ENCODE results near the gene RAB11FIP4.
"Not testable (repeated sequence)": the region's sequence is repeated elsewhere in the genome, so short reads cannot be mapped to it uniquely, and the experiment has no call there.

Gene RAB11FIP4, protein sequence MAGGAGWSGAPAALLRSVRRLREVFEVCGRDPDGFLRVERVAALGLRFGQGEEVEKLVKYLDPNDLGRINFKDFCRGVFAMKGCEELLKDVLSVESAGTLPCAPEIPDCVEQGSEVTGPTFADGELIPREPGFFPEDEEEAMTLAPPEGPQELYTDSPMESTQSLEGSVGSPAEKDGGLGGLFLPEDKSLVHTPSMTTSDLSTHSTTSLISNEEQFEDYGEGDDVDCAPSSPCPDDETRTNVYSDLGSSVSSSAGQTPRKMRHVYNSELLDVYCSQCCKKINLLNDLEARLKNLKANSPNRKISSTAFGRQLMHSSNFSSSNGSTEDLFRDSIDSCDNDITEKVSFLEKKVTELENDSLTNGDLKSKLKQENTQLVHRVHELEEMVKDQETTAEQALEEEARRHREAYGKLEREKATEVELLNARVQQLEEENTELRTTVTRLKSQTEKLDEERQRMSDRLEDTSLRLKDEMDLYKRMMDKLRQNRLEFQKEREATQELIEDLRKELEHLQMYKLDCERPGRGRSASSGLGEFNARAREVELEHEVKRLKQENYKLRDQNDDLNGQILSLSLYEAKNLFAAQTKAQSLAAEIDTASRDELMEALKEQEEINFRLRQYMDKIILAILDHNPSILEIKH
- 110 to 128 (median 115) reads per million in 3 donors for total RNA-seq

GRCh38 chr17:31391496-31391949, at the start of gene RAB11FIP4:
RAB11FIP4 (plus strand) TSS chr17:31391675; CDS start chr17:31391853, 178 bp downstream.
- H3K4me1 ChIP-seq (ENCODE audit: control insufficient read depth, insufficient read depth, low read length, poor library complexity, severe bottlenecking), result peaks cover 5% of the 10 kb centered on the region
- no peaks in the 10 kb centered on the region for H3K9me3 ChIP-seq (ENCODE audit: control insufficient read depth, low read length)
- peak within 1 kb of the TSS; percentile 39 for H3K4me3 ChIP-seq (ENCODE audit: insufficient read depth, low read depth, low read length, poor library complexity, severe bottlenecking)
- no peaks in the 10 kb centered on the region for H3K36me3 ChIP-seq (ENCODE audit: control insufficient read depth, insufficient read depth, low read length)
- H3K27me3 ChIP-seq (replicated peaks; ENCODE audit: control insufficient read depth, insufficient read depth, low read length, poor library complexity, severe bottlenecking), result peaks cover 17% of the 10 kb centered on the region
- no peak for DNase-seq
- H3K27ac ChIP-seq (ENCODE audit: insufficient read depth, low read length, poor library complexity, severe bottlenecking), result no peak within 1 kb of the TSS

GRCh38 chr17:31345191-31345747, 46.2 kb upstream of the RAB11FIP4 start:
- H3K9me3 ChIP-seq (ENCODE audit: control insufficient read depth, low read length); H3K36me3 ChIP-seq (ENCODE audit: control insufficient read depth, insufficient read depth, low read length); H3K4me3 ChIP-seq (ENCODE audit: insufficient read depth, low read depth, low read length, poor library complexity, severe bottlenecking); DNase-seq; H3K27ac ChIP-seq (ENCODE audit: insufficient read depth, low read length, poor library complexity, severe bottlenecking); H3K27me3 ChIP-seq (replicated peaks; ENCODE audit: control insufficient read depth, insufficient read depth, low read length, poor library complexity, severe bottlenecking); H3K4me1 ChIP-seq (ENCODE audit: control insufficient read depth, insufficient read depth, low read length, poor library complexity, severe bottlenecking): not testable (repeated sequence)

GRCh38 chr17:31349454-31349853, 42.0 kb upstream of the RAB11FIP4 start:
- H3K27ac ChIP-seq (ENCODE audit: insufficient read depth, low read length, poor library complexity, severe bottlenecking), result no peak overlapping the region
- no peak for DNase-seq

DNA sequence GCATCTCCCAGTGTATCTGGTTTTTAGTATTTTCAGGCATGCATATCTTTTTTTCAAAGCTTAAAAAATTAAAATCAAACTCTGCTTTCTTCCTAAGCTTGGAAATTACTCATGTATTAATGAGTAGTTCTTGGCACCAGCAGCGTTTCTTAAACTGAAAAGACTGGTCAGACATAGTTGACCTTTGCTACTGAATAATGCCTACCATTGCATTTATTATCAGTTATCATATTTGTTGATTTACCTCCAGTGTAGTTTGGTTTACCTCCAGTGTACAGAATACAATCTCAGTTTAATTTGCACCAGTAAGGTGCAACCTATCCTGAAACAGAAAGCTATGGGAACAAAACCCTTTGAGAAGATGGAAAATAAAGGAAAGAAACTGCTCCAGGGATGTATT, 35.5 kb upstream of the RAB11FIP4 start:
- no peak for DNase-seq
- H3K9me3 ChIP-seq (ENCODE audit: control insufficient read depth, low read length), result no peaks in the 10 kb centered on the region
- no peaks in the 10 kb centered on the region for H3K4me1 ChIP-seq (ENCODE audit: control insufficient read depth, insufficient read depth, low read length, poor library complexity, severe bottlenecking)
- no peaks in the 10 kb centered on the region for H3K27me3 ChIP-seq (replicated peaks; ENCODE audit: control insufficient read depth, insufficient read depth, low read length, poor library complexity, severe bottlenecking)
- peaks cover 10% of the 10 kb centered on the region for H3K36me3 ChIP-seq (ENCODE audit: control insufficient read depth, insufficient read depth, low read length)
- no peak overlapping the region for H3K4me3 ChIP-seq (ENCODE audit: insufficient read depth, low read depth, low read length, poor library complexity, severe bottlenecking)
- H3K27ac ChIP-seq (ENCODE audit: insufficient read depth, low read length, poor library complexity, severe bottlenecking), result no peak overlapping the region

More at GRCh38 chr17:31349454-31349853, 42.0 kb upstream of the RAB11FIP4 start:
- no peaks in the 10 kb centered on the region for H3K4me1 ChIP-seq (ENCODE audit: control insufficient read depth, insufficient read depth, low read length, poor library complexity, severe bottlenecking)
- no peak overlapping the region for H3K4me3 ChIP-seq (ENCODE audit: insufficient read depth, low read depth, low read length, poor library complexity, severe bottlenecking)
- H3K27me3 ChIP-seq (replicated peaks; ENCODE audit: control insufficient read depth, insufficient read depth, low read length, poor library complexity, severe bottlenecking), result no peaks in the 10 kb centered on the region
- peaks cover 5% of the 10 kb centered on the region for H3K36me3 ChIP-seq (ENCODE audit: control insufficient read depth, insufficient read depth, low read length)
- H3K9me3 ChIP-seq (ENCODE audit: control insufficient read depth, low read length), result no peaks in the 10 kb centered on the region

DNA sequence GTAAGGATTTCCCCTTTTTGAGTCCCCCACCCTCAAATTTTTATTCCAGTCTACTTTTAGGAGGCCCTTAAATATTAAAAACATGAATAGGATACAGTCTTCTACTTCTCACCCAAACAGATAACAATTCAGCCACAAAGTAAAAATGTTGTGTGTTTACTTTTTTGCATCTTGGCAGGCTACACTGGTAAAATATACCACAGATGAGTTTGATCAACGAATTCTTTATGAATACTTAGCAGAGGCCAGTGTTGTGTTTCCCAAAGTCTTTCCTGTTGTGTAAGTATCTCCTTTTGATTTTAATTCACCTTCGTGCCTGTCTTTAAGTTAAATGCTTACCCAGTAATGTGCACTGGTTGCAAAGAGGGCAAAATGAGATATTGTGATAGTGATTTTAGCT, 34.4 kb upstream of the RAB11FIP4 start:
- Histone ChIP-seq H3K36me3 (ENCODE audit: control insufficient read depth, insufficient read depth, low read length) (peaks cover 9% of the 10 kb centered on the region), H3K27ac (ENCODE audit: insufficient read depth, low read length, poor library complexity, severe bottlenecking) (no peak overlapping the region), H3K27me3 (replicated peaks; ENCODE audit: control insufficient read depth, insufficient read depth, low read length, poor library complexity, severe bottlenecking) (no peaks in the 10 kb centered on the region), H3K4me1 (ENCODE audit: control insufficient read depth, insufficient read depth, low read length, poor library complexity, severe bottlenecking) (no peaks in the 10 kb centered on the region), H3K4me3 (ENCODE audit: insufficient read depth, low read depth, low read length, poor library complexity, severe bottlenecking) (no peak overlapping the region), H3K9me3 (ENCODE audit: control insufficient read depth, low read length) (no peaks in the 10 kb centered on the region)
- DNase-seq, result no peak

- Histone ChIP-seq H3K36me3 (ENCODE audit: control insufficient read depth, insufficient read depth, low read length) (peaks cover 9% of the 10 kb centered on the region), H3K27ac (ENCODE audit: insufficient read depth, low read length, poor library complexity, severe bottlenecking) (no peak overlapping the region), H3K9me3 (ENCODE audit: control insufficient read depth, low read length) (no peaks in the 10 kb centered on the region), H3K4me3 (ENCODE audit: insufficient read depth, low read depth, low read length, poor library complexity, severe bottlenecking) (no peak overlapping the region), H3K27me3 (replicated peaks; ENCODE audit: control insufficient read depth, insufficient read depth, low read length, poor library complexity, severe bottlenecking) (no peaks in the 10 kb centered on the region), H3K4me1 (ENCODE audit: control insufficient read depth, insufficient read depth, low read length, poor library complexity, severe bottlenecking) (no peaks in the 10 kb centered on the region)
- DNase-seq, result no peak
Observed at GRCh38 chr17:31357839-31358394, 33.6 kb upstream of the RAB11FIP4 start.

DNA sequence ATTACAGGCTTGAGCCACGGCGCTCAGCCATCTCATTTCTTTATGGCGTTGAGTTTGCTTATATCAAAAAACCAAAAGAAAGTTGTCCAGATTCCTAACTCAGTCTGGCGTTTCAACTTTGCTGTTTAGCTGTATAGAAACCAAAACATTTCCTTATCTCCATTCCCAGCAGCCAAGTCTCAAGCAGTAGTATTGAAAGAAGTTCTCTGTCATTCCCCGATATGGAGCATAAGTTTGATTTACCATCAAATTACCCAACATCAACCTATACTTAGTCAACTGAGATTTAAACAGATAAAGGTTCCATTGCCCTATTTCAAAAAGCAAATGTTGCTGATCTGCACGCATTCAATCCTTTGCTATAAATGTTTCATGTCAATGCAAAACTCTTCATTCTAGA, 27.5 kb upstream of the RAB11FIP4 start:
- Histone ChIP-seq H3K27me3 (replicated peaks; ENCODE audit: control insufficient read depth, insufficient read depth, low read length, poor library complexity, severe bottlenecking) (no peaks in the 10 kb centered on the region), H3K27ac (ENCODE audit: insufficient read depth, low read length, poor library complexity, severe bottlenecking) (no peak overlapping the region), H3K9me3 (ENCODE audit: control insufficient read depth, low read length) (no peaks in the 10 kb centered on the region), H3K4me1 (ENCODE audit: control insufficient read depth, insufficient read depth, low read length, poor library complexity, severe bottlenecking) (no peaks in the 10 kb centered on the region), H3K4me3 (ENCODE audit: insufficient read depth, low read depth, low read length, poor library complexity, severe bottlenecking) (no peak overlapping the region), H3K36me3 (ENCODE audit: control insufficient read depth, insufficient read depth, low read length) (peaks cover 13% of the 10 kb centered on the region)
- DNase-seq, result no peak

- no peak for DNase-seq
- Histone ChIP-seq H3K27me3 (replicated peaks; ENCODE audit: control insufficient read depth, insufficient read depth, low read length, poor library complexity, severe bottlenecking) (no peaks in the 10 kb centered on the region), H3K27ac (ENCODE audit: insufficient read depth, low read length, poor library complexity, severe bottlenecking) (no peak overlapping the region), H3K4me1 (ENCODE audit: control insufficient read depth, insufficient read depth, low read length, poor library complexity, severe bottlenecking) (no peaks in the 10 kb centered on the region), H3K9me3 (ENCODE audit: control insufficient read depth, low read length) (no peaks in the 10 kb centered on the region), H3K4me3 (ENCODE audit: insufficient read depth, low read depth, low read length, poor library complexity, severe bottlenecking) (no peak overlapping the region), H3K36me3 (ENCODE audit: control insufficient read depth, insufficient read depth, low read length) (peaks cover 6% of the 10 kb centered on the region)
Observed at GRCh38 chr17:31366088-31366487, 25.4 kb upstream of the RAB11FIP4 start.

DNA sequence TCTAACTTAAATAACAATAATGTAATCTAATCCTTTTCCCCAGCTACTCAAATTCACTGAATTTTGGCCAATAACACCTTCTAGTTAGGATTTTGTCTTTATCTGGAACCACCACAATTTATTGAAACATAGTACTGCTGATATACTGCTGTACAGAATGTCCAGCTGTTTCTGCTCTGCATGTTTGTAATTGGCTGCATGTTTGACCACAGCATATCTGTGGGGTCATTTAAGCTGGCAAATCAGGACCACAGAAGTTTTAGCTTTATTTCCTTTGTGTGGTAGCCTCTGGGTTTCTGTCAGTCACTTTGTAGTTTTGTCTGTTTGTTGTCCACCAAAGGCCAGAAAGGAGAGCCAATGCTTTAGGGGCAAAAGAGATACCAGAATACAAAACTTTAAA, 22.2 kb upstream of the RAB11FIP4 start:
- no peaks in the 10 kb centered on the region for H3K4me1 ChIP-seq (ENCODE audit: control insufficient read depth, insufficient read depth, low read length, poor library complexity, severe bottlenecking)
- H3K27ac ChIP-seq (ENCODE audit: insufficient read depth, low read length, poor library complexity, severe bottlenecking), result no peak overlapping the region
- no peaks in the 10 kb centered on the region for H3K27me3 ChIP-seq (replicated peaks; ENCODE audit: control insufficient read depth, insufficient read depth, low read length, poor library complexity, severe bottlenecking)
- peaks cover 4% of the 10 kb centered on the region for H3K36me3 ChIP-seq (ENCODE audit: control insufficient read depth, insufficient read depth, low read length)
- no peaks in the 10 kb centered on the region for H3K9me3 ChIP-seq (ENCODE audit: control insufficient read depth, low read length)
- no peak overlapping the region for H3K4me3 ChIP-seq (ENCODE audit: insufficient read depth, low read depth, low read length, poor library complexity, severe bottlenecking)
- no peak for DNase-seq

Measured in effector memory CD4-positive, alpha-beta T cell (primary cell).